NCI-H187 treated with DMSO at 0.1 percent for 48 hours (cell line): ENCODE data around the gene SOX6.
"Not testable (repeated sequence)": the region's sequence is repeated elsewhere in the genome, so short reads cannot be mapped to it uniquely, and the experiment has no call there.

Experiments
- DNase-seq: peaks from one replicate; lab custom pipeline; 2025; lab: John Stamatoyannopoulos, UW

Gene SOX6

DNA sequence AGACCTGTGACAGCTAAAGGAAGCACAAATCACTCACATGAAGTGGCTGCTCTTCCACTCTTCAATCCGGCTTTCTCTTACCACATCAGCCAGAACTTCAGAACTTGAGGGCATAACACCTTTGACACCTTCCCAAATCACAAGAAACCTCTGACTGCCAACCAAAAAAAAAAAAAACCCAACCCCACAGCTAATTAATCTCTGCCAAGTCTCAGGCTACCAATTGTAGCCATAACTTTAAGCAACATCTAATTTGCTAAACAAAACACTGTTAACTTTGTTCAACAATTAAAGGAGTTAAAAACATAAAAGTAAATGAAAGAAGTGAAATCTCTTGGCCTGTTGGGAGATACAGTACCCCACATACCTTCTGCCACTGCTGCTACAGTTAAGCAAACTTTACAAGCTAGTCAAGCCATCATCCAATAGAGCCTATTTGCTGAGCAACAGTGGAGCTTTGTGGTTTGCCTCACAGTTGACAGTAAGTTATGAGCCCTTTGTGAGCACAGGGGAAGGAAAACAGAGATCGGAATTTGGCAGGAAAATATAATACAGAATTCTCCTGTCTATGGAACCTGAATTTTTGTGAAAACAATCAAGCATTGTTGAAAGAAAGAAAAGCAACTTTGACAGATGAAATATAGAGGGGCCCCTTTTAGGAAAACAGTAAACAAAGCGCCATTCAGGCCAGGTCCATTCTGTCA is at the start of gene SOX6:
SOX6 (minus strand) TSS at position 490 of the 704 bp plus-strand sequence. CDS start 15,298 bp downstream, outside the sequence.
- no peak for DNase-seq

DNA sequence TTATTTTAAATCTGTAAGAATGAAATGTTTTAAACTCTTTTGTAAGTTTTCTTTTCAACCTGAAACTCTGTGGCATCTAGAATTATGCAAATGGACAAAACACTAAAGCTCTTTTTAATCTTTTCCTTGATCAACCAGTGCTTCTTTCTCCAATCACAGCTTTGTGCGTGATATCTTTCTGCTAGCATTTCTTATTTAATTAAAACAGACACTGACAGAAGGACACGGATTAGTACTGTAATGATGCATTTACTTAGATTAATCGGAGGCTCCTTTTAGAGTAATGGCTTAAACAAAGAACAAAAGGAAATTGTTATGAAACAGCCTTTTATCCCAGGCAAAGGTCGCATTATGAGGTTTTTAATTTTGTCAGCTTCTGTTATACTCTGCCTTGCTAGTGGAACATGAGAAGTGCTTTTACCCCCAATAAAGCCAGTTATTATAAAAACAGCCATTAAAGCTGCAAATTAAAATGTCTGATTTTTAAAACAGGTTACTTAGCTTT is 48.5 kb upstream of the SOX6 start:
- no peak for DNase-seq

DNA sequence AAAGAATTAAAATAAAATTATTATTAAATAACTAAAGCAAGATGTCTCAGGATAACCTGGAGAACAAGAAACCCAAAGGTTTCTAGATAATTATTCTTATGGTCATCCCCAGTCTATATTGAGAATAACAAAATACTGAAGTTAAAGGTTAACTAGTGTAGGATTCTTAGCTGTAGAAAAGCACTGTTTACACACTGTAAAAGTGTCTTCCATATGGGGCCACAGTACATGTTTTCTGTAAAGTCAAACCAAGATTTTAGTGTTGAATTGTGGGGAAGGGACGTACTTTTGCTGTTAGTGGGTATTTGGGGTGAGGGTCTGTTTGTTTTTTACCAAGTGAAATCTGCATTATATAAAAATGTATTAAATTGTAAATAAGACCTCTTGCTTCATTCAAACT is 47.5 kb upstream of the SOX6 start:
- DNase-seq: no peak

DNA sequence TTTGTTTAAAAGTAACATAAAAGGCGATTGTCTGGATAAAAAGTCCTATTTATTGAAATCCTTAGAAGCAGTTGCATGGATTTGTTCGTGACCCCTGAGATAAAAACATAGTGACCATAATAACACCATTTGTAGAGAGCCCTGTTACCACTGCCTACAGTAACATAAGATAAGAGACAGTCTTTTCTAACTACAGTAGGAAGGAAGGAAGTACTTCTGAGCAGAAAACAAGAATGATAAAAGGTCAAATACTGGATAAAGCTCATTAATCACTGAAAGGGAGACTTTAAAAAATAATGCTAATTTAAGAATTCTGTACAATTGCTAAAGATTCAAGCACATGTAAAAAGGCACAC is 47.1 kb upstream of the SOX6 start:
- DNase-seq: no peak

DNA sequence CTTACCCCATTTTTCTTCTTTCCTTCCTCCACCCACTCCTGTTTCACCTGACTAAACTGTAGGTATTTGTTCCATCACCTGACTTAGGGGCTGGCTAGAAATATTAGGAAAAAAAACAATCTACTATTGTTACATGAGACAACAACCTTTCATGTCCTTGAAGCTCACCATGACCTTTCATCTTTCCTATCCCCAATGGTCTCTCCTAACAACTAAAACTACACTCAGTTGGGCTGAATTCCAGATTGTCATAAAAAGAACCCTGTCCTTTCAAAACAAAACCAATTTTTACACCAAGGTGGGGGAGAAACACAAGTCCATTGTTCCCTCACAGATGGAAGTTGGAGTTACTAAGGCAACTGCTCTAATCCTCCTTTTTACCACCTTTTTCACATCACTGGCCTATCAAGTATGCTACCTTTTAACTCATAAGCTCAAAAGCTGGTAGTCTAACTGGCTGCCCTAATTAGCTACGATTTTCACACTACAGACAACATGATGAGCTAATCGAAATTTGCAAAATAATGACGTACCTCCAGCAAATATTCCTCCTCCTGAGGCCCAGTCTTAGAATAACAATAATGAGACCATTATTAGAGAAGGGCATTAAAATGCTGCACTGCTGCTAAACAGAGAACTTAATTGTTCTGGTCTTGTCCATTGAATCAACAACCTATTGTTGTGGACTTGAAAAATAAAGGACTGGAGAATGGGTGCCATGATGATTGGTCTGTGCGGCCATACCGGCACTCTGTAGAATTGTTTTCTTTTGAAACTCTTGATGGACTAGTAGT is 46.5 kb upstream of the SOX6 start:
- no peak for DNase-seq

DNA sequence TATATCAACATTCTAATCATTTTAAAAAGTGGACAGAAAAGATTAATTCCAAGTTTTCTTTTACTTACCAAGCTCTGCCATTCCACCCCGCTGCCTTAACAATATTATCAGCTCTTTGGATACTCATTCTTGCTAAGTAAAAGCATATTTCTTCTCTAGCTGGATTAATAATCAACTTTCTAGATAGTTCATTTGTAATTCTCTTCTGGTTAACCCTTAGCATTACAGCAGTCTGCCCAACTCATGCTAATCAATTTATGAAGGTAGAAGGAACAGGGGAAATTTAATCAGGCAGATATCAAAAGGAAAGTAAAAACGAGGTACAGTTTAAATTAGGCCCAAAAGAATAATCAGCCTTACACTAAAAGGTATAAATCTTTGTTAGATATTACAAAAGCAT is 41.0 kb upstream of the SOX6 start:
- DNase-seq: no peak

DNA sequence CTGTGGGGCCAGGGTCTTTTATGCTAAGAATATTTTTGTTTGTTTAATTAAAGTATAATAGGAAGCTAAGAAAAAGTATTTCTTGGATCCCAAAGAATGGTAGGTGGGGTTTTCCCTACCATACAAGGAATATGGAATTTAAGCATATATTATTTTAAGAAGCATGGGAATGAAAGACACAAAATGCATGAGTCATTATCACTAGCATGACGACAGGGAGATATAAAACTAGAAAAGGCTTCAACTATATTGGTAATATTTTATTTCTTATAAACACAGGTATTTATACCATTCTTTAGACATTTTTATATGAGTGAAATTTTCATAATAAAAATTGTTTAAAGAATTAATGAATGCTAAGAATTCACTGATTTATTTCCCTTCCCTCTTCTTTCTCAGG is 39.3 kb upstream of the SOX6 start:
- DNase-seq: no peak

DNA sequence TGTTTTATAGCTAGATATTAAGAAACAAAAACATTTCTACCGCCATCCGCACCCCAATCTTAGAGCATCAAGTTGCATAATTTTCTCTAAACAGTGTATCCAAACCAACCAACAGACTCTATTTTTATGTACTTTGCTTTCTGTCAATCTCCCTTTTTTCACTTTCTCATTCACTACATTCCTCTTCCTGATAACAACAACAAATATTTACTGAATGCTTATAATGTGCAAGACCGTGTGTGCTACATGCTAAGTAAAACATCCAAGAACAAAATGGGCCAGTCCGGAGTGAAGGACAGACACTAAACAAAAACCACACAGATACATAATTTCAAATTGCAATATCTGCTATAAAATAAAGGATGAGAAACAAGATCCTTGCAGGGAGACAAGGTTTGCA is 38.6 kb upstream of the SOX6 start:
- DNase-seq: no peak

DNA sequence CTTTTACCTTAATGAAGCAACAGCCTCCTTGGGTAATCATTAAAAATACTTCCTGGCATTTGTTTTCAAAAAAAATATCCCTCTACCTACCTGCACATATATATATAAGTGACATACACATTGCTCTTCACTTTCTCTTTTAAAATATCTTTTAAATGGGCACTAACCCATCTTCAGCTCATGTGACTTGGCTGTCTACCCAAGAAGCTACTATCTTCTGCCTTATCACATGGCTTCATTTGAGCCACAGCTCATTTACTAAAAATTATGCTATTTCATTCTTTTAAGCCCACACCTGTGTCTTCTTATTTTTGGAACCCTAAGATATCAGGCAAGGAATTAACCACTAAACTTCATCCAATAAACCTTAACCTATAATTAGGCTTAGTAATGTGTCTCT is 37.0 kb upstream of the SOX6 start:
- no peak for DNase-seq

DNA sequence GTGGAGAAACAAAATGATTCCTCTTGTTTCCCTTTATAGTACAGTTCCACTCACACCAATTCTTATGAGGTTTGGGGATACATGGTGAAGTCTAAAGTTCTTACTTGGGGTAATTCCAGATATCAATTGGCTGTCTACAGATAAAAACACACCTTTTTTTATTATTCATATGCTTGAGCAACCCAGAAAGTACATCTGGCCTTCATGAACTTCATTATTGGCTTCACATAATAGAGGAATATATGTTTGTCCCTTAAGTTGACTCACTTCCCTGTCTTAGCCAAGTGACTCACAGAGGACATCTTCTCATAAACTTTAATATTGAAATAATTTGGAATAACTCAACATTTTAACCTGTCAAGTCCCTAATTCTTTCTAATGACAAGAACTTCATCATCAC is 36.3 kb upstream of the SOX6 start:
- DNase-seq: no peak

DNA sequence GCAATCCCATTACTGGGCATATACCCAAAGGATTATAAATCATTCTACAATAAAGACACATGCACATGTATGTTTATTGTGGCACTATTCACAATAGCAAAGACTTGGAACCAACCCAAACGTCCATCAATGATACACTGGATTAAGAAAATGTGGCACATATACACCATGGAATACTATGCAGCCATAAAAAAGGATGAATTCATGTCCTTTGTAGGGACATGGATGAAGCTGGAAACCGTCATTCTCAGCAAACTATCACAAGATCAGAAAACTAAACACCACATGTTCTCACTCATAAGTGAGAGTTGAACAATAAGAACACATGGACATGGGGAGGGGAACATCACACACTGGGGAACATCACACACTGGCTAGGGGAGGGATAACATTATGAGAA is 34.5 kb upstream of the SOX6 start:
- DNase-seq: not testable (repeated sequence)

DNA sequence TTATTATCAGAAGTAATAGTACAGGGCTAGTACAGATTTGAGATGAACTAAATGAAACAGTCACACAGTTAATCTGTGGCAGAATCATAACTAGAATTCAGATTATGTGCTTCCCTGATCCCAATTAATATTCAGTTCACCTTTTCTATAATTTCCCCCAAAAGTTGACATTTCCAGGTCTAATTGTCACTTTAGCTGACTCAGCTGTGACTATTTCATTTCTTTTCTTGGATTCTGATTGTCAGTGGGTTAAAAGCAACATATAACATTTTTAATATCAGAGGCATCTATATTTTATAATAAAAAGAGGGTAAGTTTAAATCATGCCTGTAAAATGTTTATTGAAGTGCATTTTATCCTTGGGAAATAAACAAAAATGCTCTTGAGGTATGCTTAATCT is 28.8 kb upstream of the SOX6 start:
- no peak for DNase-seq

DNA sequence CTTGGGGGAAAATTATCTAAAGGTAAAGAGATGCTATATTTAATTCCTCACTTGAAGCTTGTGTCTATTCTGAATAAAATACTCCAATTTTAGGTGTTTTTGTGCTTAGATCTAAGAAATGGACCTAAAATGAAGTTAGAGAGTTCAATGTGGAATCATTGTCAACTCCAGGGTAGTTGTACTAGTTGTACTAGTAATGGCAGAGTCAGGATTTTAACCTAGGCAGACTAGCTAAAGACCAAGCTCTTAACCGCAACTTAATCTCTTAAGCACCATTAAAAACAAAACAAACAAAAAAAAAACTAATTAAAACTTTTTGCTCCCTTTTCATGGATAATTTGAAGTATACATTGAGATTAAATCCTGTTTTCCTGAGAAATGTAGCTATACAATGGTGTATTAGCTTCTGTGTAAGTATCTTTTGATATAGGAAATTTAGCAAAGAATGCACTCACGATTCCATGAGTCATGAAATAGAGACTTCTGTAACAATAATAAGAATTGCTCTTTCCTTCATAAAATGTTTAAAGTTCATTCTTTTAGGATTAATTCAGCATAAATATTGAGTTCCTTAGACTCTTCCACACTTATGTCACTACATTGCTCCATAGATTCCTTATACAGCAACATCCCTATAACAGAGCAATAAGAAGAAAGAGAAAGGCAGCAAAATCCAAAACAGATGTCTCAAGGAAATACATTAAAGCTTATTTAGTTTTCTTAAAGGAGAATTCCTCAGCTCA is 26.5 kb upstream of the SOX6 start:
- DNase-seq: no peak

DNA sequence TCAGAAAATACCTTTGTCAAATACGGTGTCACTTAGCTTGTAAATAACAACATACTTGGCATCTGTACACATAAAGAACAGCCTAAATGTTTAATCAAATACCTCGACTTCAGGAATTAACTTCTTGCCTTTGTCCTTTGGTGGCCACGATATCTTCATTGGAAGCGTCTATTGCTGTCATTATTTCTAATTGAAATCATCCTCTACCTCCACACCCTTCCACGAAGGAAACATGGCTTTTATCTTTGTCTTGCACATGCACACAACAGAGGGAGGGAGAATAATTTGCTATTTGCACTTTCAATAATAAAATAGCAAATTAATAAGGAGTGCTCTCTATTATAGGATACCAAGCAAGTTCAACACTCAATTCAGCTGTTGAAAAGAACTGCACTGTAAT is 25.8 kb upstream of the SOX6 start:
- no peak for DNase-seq

DNA sequence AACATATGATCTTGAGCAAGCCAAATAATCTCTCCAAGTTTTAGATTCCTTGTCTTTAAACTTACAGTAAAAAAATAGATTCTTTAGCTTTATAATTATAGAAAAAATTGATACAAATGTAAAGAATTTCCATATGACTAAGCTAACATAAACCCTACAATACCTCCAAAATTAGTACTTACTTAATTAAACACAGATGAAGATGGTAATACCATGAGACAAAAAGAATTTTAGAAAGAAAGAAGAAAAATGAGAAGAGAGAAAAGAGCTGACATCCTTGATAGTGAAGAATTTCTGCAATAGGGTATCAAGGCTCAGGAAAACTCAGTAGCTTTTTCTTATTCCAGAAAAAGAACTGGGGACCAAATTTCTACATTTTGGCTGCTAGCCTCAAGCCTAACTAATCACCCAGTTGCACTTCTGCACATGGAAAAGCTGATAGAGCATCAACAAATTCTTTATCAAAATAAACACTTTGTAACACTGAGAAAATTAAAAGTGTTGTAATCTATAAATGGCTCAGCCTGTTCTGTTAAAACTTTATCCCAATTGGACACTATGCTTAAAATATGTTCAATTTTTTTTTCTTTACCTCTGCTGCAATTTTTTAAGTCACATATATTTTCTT is 24.7 kb upstream of the SOX6 start:
- DNase-seq: no peak

DNA sequence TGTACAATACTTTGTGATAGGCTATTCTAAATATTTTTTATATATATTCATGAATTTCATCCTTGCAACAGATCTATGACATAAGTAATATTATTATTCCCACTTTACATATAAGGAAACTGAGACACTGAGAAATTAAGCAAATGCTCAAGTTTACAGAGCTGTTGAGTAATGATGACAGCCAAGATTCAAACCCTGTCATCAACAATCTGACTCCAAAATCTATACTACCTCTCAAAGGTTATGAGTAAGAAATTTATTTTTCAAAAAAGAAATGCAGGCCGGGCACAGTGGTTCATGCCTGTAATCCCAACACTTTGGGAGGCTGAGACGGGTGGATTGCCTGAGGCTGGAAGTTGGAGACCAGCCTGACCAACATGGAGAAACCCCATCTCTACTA is 22.6 kb upstream of the SOX6 start:
- DNase-seq: no peak

DNA sequence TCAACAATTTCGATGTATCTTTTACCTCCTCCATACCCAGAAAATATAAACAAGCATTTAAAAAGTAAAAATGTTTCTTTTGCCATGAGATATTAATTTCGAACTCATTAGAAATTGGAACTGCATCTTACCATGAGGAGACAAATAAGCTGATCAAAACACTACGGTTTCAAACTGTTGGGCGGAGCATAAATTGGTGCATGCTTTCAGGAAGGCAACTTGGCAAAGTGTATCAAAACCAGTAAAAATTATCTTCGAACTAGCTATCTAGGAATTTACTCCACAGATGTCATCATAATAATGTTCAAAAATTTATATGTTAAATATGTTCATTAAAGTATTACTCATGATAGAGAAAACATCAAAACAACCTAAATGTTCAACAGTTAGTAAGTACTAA is 21.4 kb upstream of the SOX6 start:
- DNase-seq: no peak

DNA sequence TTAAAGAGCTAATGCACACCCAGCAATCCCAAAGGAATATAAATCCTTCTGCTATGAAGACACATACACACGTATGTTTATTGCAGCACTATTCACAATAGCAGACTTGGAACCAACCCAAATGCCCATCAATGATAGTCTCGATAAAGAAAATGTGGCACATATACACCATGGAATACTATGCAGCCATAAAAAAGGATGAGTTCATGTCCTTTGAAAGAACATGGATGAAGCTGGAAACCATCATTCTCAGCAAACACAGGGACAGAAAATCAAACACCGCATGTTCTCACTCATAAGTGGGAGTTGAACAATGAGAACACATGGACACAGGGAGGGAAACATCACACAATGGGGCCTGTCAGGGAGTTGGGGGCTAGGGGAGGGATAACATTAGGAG is 19.3 kb upstream of the SOX6 start:
- not testable (repeated sequence) for DNase-seq

DNA sequence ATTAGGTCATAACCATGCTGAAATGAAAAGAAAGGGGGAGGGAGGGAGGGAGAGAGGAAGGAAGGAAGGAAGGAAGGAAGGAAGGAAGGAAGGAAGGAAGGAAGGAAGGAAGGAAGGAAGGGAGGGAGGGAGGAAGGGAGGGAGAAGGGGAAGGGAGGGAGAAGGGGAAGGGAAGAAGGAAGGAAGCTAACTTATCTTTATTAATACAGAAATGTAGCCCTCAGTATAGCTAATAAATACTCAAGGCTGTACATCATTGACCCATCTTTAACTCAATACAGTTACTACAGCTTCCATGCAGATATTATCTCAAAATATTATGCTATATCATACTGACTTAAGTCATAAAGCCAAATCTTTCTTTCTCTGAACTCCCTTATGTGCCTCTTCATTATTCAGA is 17.4 kb upstream of the SOX6 start:
- DNase-seq: no peak

DNA sequence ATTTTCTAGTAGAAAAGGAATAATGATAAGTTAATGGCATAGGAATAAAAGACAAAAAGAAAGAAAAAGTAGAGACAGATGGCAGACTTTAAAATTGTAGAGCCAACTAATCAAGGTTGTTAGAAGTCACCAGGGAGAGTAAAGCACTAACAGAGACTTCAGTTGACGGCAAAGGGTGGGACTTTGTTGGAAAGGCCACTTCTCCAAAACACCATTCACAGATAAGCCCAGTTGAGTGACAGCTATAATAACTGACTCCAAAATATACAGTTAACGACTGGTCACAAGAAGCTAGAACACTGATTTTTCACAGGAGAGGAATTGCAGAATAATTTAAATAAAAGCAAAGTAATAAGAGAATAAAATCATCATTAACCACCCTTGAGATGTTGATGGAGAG is 16.0 kb upstream of the SOX6 start:
- DNase-seq: no peak

DNA sequence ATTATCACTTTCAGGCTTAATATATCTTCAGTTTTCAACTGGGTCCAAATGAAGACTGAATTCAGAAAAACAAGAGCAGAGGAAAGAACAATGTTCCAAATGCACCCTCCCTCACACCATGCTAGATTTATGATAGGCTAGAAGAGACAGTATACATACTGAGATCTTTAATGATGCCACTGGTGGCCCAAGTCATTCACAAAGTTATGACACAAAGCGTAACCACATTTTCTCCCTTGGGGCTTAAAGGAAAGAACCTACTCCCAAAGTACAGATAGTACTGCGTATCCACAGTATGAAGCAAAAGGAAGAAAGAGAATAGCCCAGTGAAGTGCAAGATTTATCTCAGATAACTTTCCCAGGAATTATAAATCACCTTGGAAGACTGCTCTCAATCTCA is 10.9 kb upstream of the SOX6 start:
- no peak for DNase-seq

DNA sequence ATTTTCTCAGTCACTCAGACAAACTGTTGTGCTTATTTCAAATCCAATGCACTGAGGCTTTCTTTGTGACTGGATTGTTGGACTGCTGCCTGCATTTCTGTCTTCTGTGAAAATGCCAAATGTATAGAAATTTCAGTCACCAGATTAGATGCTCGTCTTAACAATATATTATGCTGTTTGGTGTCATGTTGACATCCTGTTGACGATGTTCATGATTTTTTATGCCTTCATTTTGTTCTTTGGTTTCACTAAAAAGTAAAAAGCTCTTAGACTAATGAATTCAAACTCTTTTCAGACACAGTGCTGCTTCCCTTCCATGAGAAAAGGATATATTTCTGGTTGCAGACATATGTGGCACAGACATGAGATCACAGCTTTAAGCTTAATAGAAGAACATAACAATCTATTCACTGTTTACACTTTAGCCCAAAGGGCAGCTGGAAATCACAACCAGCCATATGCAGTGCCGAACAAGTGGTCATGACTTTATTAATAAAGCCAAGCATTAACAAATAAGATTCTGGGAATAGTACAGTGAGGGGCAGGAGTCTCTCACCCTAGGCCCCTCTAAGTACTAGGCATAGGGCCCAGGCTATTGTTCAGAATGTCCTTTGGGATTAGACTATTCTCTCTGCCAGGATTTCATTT is 9.4 kb upstream of the SOX6 start:
- DNase-seq: no peak
